NT2/D1 (cell line): Measurements from ENCODE around the gene BRD9.

Experiments
- SUZ12 ChIP-seq: IDR thresholded peaks from 2 replicates; pipeline ENCODE4 v1.6.1; 2011; ENCODE audit not compliant: insufficient read length, insufficient read depth; ENCODE audit errors: extremely low read depth
- YY1 ChIP-seq: IDR thresholded peaks from 2 replicates; pipeline ENCODE4 v1.6.1; 2011; ENCODE audit not compliant: insufficient read length, insufficient read depth
- ZNF274 ChIP-seq: IDR thresholded peaks from 2 replicates; pipeline ENCODE4 v1.6.1; 2011; ENCODE audit warnings: mild to moderate bottlenecking, low read depth, low read length

- TF ChIP-seq ZNF274 (no peak), YY1 (no peak), SUZ12 (no peak)
These were observed 8.1 kb downstream of the BRD9 start for GRCh38 chr5:884345-885126.
